Caco-2 (cell line): Measurements from ENCODE around the gene ATP8A2. TPM values are rescaled to one million over a fixed set of nuclear protein-coding genes. Genes with fewer than 3 reads are reported as not detected.

Experiments
- BruUV-seq: library from RNA; stranded (reverse); fragments of 400-500 nt; replicated peaks from 2 replicates; lab custom pipeline; 2021; lab: Mats Ljungman, UMichigan
- CTCF ChIA-PET: fragments of 300-600 bp; sonication (Branson Sonifier 250); formaldehyde crosslinking; loops from one replicate; lab custom pipeline; 2022; ENCODE audit warnings: antibody characterized with exemption; lab: Charles Lee
- POLR2A ChIA-PET: fragments of 300-600 bp; sonication (Branson Sonifier 250); formaldehyde crosslinking; loops from one replicate; lab custom pipeline; 2022; ENCODE audit warnings: antibody characterized with exemption; lab: Charles Lee
- DNase-seq, 2 experiments: peaks; one replicate each; pipeline versions ENCODE4 v3.0.0 to v3.0.0-alpha.2; 2020 to 2022
- H3K27me3 ChIP-seq: replicated peaks from 2 replicates; pipeline ENCODE4 v1.6.0; 2011; ENCODE audit warnings: low read length; ENCODE audit not compliant: control insufficient read depth, insufficient read depth
- H3K36me3 ChIP-seq: 2 replicates; pipeline ENCODE4 v1.5.1; 2011; ENCODE audit warnings: low read length; ENCODE audit not compliant: control insufficient read depth, insufficient read depth
- H3K4me1 ChIP-seq: fragments of 250-450 bp; sonication (Bioruptor Pico); 2 replicates; pipeline ENCODE4 v1.5.1; 2020; ENCODE audit warnings: mild to moderate bottlenecking
- H3K4me3 ChIP-seq: 2 replicates; pipeline ENCODE4 v1.5.1; 2011; ENCODE audit warnings: low read depth, mild to moderate bottlenecking, control low read depth, low read length
- H3K9me3 ChIP-seq: fragments of 250-450 bp; sonication (Bioruptor Pico); 2 replicates; pipeline ENCODE4 v1.5.1; 2020; ENCODE audit warnings: mild to moderate bottlenecking, moderate library complexity
- H3K27ac Mint-ChIP-seq: one replicate; pipeline ENCODE4 v1.8.0; 2022; ENCODE audit warnings: mixed read lengths; ENCODE audit not compliant: unreplicated experiment
- H3K27me3 Mint-ChIP-seq: one replicate; pipeline ENCODE4 v1.8.0; 2022; ENCODE audit warnings: mixed read lengths; ENCODE audit not compliant: insufficient read depth, unreplicated experiment
- H3K36me3 Mint-ChIP-seq: one replicate; pipeline ENCODE4 v1.8.0; 2022; ENCODE audit warnings: mild to moderate bottlenecking, mixed read lengths; ENCODE audit not compliant: insufficient read depth, unreplicated experiment
- H3K4me1 Mint-ChIP-seq: one replicate; pipeline ENCODE4 v1.8.0; 2022; ENCODE audit warnings: low read depth, mixed read lengths; ENCODE audit not compliant: unreplicated experiment
- H3K4me3 Mint-ChIP-seq: one replicate; pipeline ENCODE4 v1.8.0; 2022; ENCODE audit warnings: mild to moderate bottlenecking, moderate library complexity, mixed read lengths; ENCODE audit not compliant: unreplicated experiment
- H3K9me3 Mint-ChIP-seq: one replicate; pipeline ENCODE4 v1.8.0; 2022; ENCODE audit warnings: mixed read lengths; ENCODE audit not compliant: unreplicated experiment
- intact Hi-C: fragments of 100-400 bp; cut with micrococcal nuclease; formaldehyde crosslinking; loops from one replicate; pipeline ENCODE4 v1.10.0; 2022; ENCODE audit not compliant: unreplicated experiment
- total RNA-seq: library from RNA; stranded (reverse); gene quantifications from 2 replicates; pipeline ENCODE4 v1.2.3, GENCODE V29; 2022
- TF ChIP-seq, protein P1 (sequence below), 2 experiments: fragments of 200-600 bp in 1 of 2; IDR thresholded peaks; 1 replicate in 1 of 2; 2 replicates in 1 of 2; pipeline versions ENCODE4 v1.5.1 to v1.8.0; 2011 to 2022; ENCODE audit warnings: antibody characterized with exemption in 1 of 2, control low read depth in 1 of 2, inconsistent platforms in 1 of 2, low read depth in 1 of 2, low read length in 1 of 2, mild to moderate bottlenecking in 1 of 2, moderate library complexity in 1 of 2; ENCODE audit not compliant: insufficient read depth in 1 of 2, severe bottlenecking in 1 of 2, unreplicated experiment in 1 of 2

The ATP8A2 gene
- total RNA-seq, 1 experiment from 2014 or later = 0.05 TPM

DNA sequence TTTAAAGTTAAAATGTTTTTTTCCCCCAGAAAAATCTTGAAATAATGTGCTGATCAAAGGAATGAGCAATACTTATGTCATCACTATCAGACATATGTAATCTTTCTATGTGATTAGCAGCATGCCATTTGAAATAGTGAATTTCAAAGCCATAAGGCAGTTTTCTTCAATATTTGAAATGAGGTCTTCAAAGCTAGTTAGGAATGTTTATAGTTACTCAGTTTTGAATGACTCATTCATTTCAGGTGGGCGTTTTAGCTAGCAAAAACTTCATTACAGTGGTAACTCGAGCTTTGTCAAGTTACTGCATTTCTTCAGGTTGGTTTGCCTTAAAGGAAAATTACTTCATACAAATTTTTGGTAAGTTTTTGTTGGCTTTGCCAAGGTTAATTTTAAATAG, 102.1 kb downstream of the ATP8A2 start:
- no TSS peak for BruUV-seq
- H3K27ac Mint-ChIP-seq = no peak overlapping the region

DNA sequence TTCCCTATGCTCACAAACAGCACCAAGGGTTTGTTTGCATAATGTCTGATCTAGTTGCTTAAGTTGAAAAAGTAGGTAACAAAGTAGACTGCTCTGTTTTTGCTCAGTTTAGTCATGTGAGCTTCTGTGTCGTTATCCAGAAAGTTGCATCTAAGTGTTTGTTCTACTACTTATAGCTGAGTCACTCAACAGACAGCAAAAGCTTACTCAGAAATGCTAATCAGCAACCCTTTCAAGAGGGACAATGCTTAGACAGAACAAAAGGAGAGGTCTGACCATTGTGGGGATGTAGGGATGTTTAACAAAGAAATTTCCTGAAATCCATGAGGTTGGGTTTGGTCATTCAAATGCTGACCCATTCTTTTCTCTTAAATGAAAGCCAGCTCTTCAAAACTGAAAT, 106.4 kb downstream of the ATP8A2 start:
- H3K4me1 Mint-ChIP-seq = no peaks in the 10 kb centered on the region
- POLR2A ChIA-PET = no interaction called here
- CTCF ChIA-PET = interaction anchor here (0.6 kb wide), 1 partner anchor 1848 kb away, joined by 4 read pairs; no protein-coding TSS in a partner anchor
- H3K36me3 ChIP-seq = no peaks in the 10 kb centered on the region
- H3K9me3 ChIP-seq = no peaks in the 10 kb centered on the region; the same call in 1 of the 2 replicates
- no peak overlapping the region for H3K27ac Mint-ChIP-seq
- no peaks in the 10 kb centered on the region for H3K27me3 ChIP-seq
- H3K36me3 Mint-ChIP-seq = no peaks in the 10 kb centered on the region
- intact Hi-C loops = no loop called here
- H3K4me3 Mint-ChIP-seq = no peak overlapping the region
- H3K4me1 ChIP-seq = no peaks in the 10 kb centered on the region
- TF ChIP-seq, protein P1, sequence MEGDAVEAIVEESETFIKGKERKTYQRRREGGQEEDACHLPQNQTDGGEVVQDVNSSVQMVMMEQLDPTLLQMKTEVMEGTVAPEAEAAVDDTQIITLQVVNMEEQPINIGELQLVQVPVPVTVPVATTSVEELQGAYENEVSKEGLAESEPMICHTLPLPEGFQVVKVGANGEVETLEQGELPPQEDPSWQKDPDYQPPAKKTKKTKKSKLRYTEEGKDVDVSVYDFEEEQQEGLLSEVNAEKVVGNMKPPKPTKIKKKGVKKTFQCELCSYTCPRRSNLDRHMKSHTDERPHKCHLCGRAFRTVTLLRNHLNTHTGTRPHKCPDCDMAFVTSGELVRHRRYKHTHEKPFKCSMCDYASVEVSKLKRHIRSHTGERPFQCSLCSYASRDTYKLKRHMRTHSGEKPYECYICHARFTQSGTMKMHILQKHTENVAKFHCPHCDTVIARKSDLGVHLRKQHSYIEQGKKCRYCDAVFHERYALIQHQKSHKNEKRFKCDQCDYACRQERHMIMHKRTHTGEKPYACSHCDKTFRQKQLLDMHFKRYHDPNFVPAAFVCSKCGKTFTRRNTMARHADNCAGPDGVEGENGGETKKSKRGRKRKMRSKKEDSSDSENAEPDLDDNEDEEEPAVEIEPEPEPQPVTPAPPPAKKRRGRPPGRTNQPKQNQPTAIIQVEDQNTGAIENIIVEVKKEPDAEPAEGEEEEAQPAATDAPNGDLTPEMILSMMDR (IDR thresholded peaks at IDR 0.05; ENCODE audit: insufficient read depth in 1 of 2, low read depth in 1 of 2, low read length in 1 of 2, severe bottlenecking in 1 of 2, unreplicated experiment in 1 of 2) = no peak
- DNase-seq = no peak
- H3K27me3 Mint-ChIP-seq = no peaks in the 10 kb centered on the region
- H3K4me3 ChIP-seq = no peak overlapping the region
- no TSS peak for BruUV-seq
- no peaks in the 10 kb centered on the region for H3K9me3 Mint-ChIP-seq

More for the DNA sequence above, 102.1 kb downstream of the ATP8A2 start:
- POLR2A ChIA-PET = no interaction called here
- CTCF ChIA-PET = no interaction called here
- Mint-ChIP-seq H3K9me3 (no peaks in the 10 kb centered on the region), H3K4me1 (no peaks in the 10 kb centered on the region), H3K4me3 (no peak overlapping the region), H3K27me3 (no peaks in the 10 kb centered on the region), H3K36me3 (no peaks in the 10 kb centered on the region)
- H3K4me3 ChIP-seq = no peak overlapping the region
- DNase-seq = no peak
- H3K4me1 ChIP-seq = no peaks in the 10 kb centered on the region
- no peaks in the 10 kb centered on the region for H3K27me3 ChIP-seq
- no peaks in the 10 kb centered on the region; the same call in 1 of the 2 replicates for H3K9me3 ChIP-seq
- intact Hi-C loops = no loop called here
- TF ChIP-seq, protein P1 (IDR thresholded peaks at IDR 0.05; ENCODE audit: insufficient read depth in 1 of 2, low read depth in 1 of 2, low read length in 1 of 2, severe bottlenecking in 1 of 2, unreplicated experiment in 1 of 2) = no peak
- H3K36me3 ChIP-seq = no peaks in the 10 kb centered on the region

DNA sequence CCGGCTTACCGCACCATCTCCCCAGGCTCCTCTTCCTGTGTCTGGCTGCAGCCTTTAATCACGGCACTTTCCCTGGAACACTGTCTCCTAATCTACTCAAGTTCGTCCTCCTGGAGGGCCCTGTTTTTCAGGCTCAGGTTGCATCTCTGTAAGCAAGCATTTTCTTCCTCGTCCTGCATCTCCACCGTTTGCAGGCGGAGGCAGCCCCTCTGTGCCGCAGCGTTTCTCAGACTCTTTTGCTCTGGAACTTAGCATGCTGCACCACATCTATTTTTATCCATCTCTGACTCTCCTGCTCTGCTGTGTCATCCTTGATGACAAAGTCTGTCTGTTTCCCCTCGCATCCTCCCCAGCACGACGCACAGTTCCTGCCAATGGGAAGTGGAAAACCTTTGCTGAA, 117.5 kb downstream of the ATP8A2 start:
- TF ChIP-seq, protein P1 (IDR thresholded peaks at IDR 0.05; ENCODE audit: insufficient read depth in 1 of 2, low read depth in 1 of 2, low read length in 1 of 2, severe bottlenecking in 1 of 2, unreplicated experiment in 1 of 2) = no peak
- CTCF ChIA-PET = no interaction called here
- no peak overlapping the region for H3K4me3 ChIP-seq
- no peaks in the 10 kb centered on the region for H3K27me3 ChIP-seq
- intact Hi-C loops = no loop called here
- Mint-ChIP-seq H3K4me1 (no peaks in the 10 kb centered on the region), H3K4me3 (no peak overlapping the region), H3K27ac (no peak overlapping the region), H3K27me3 (peaks cover 28% of the 10 kb centered on the region), H3K36me3 (no peaks in the 10 kb centered on the region), H3K9me3 (no peaks in the 10 kb centered on the region)
- H3K4me1 ChIP-seq = no peaks in the 10 kb centered on the region
- no peaks in the 10 kb centered on the region for H3K9me3 ChIP-seq
- BruUV-seq = no TSS peak
- no peak for DNase-seq
- no peaks in the 10 kb centered on the region for H3K36me3 ChIP-seq
- POLR2A ChIA-PET = no interaction called here
